ENCODE data around the gene KRT27. TPM values are rescaled to one million over a fixed set of nuclear protein-coding genes. Genes with fewer than 3 reads are reported as not detected.

KRT27 gene
- total RNA-seq: not detected

- peaks cover 0 to 4% of the 10 kb centered on the region in 2 donors for H3K27me3 ChIP-seq
- H3K4me1 ChIP-seq: no peaks in the 10 kb centered on the region
- no peak within 1 kb of the TSS for H3K4me3 ChIP-seq
- no peaks in the 10 kb centered on the region for H3K36me3 ChIP-seq
- no peak for DNase-seq
- no peak within 1 kb of the TSS for H3K27ac ChIP-seq
- TF ChIP-seq POLR2A (IDR thresholded peaks at IDR 0.05): no peak
- no peak for TF ChIP-seq CTCF (IDR thresholded peaks at IDR 0.05)
- H3K9me3 ChIP-seq: no peaks in the 10 kb centered on the region
Observed at GRCh38 chr17:40782450-40782849, at the start of gene KRT27. TSS of gene KRT27 (minus strand) at chr17:40782550. CDS start at chr17:40782493, 57 bp downstream.

GRCh38 chr17:40830085-40830776 is 47.9 kb upstream of the KRT27 start:
- DNase-seq: no peak
- Histone ChIP-seq H3K27ac (no peak overlapping the region), H3K9me3 (no peaks in the 10 kb centered on the region), H3K36me3 (peaks cover 0 to 9% (median 0%) of the 10 kb centered on the region in 3 donors), H3K27me3 (no peaks in the 10 kb centered on the region), H3K4me1 (no peaks in the 10 kb centered on the region), H3K4me3 (no peak overlapping the region)
- TF ChIP-seq POLR2A (IDR thresholded peaks at IDR 0.05) (no peak), CTCF (IDR thresholded peaks at IDR 0.05) (no peak)

- TF ChIP-seq POLR2A (IDR thresholded peaks at IDR 0.05): no peak
- TF ChIP-seq CTCF (IDR thresholded peaks at IDR 0.05): no peak
- Histone ChIP-seq H3K27me3 (no peaks in the 10 kb centered on the region), H3K27ac (no peak overlapping the region), H3K9me3 (no peaks in the 10 kb centered on the region), H3K36me3 (no peaks in the 10 kb centered on the region), H3K4me1 (no peaks in the 10 kb centered on the region), H3K4me3 (no peak overlapping the region)
- no peak for DNase-seq
Observed at GRCh38 chr17:40828454-40829044, 46.2 kb upstream of the KRT27 start.

- Histone ChIP-seq H3K27ac (no peak overlapping the region), H3K27me3 (no peaks in the 10 kb centered on the region), H3K4me1 (no peaks in the 10 kb centered on the region), H3K4me3 (no peak overlapping the region), H3K36me3 (no peaks in the 10 kb centered on the region), H3K9me3 (no peaks in the 10 kb centered on the region)
- no peak for DNase-seq
- TF ChIP-seq CTCF (IDR thresholded peaks at IDR 0.05) (no peak), POLR2A (IDR thresholded peaks at IDR 0.05) (no peak)
Observed at GRCh38 chr17:40827746-40828453, 45.5 kb upstream of the KRT27 start.

- TF ChIP-seq CTCF (IDR thresholded peaks at IDR 0.05) (no peak), POLR2A (IDR thresholded peaks at IDR 0.05) (no peak)
Observed at GRCh38 chr17:40825599-40825998, 43.2 kb upstream of the KRT27 start.

More at GRCh38 chr17:40825599-40825998, 43.2 kb upstream of the KRT27 start:
- Histone ChIP-seq H3K9me3 (no peaks in the 10 kb centered on the region), H3K4me3 (no peak overlapping the region), H3K4me1 (no peaks in the 10 kb centered on the region), H3K27me3 (no peaks in the 10 kb centered on the region), H3K36me3 (no peaks in the 10 kb centered on the region), H3K27ac (no peak overlapping the region)
- DNase-seq: no peak

All from Peyer's patch (tissue), 4 donors.